ENCODE measurements around the gene OSBPL10.

DNA sequence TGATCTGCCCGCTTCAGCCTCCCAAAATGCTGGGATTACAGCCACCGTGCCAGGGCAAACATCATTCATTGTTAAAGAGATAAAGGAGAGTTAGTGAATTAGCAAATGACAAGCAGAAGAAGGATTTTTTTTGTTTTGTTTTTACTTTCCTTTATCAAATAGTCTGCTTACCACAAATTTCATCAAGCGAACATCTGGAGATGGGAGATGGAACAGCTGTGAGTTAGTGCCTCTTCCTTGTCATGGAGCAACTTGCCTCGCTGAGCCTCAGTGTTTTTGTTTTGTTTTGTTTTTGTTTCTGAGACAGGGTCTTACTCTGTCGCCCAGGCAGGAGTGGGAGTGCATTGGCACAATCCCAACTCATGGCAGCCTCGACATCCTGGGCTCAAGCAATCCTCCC, 16.4 kb upstream of the OSBPL10 start:
- TF ChIP-seq RAD21 (conservative IDR thresholded peaks at IDR 0.05) (no peak), TAF1 (IDR thresholded peaks at IDR 0.05; ENCODE audit: low read depth) (no peak), MXI1 (conservative IDR thresholded peaks at IDR 0.05; ENCODE audit: poor library complexity, severe bottlenecking) (no peak)
- TF ChIP-seq, protein P1, sequence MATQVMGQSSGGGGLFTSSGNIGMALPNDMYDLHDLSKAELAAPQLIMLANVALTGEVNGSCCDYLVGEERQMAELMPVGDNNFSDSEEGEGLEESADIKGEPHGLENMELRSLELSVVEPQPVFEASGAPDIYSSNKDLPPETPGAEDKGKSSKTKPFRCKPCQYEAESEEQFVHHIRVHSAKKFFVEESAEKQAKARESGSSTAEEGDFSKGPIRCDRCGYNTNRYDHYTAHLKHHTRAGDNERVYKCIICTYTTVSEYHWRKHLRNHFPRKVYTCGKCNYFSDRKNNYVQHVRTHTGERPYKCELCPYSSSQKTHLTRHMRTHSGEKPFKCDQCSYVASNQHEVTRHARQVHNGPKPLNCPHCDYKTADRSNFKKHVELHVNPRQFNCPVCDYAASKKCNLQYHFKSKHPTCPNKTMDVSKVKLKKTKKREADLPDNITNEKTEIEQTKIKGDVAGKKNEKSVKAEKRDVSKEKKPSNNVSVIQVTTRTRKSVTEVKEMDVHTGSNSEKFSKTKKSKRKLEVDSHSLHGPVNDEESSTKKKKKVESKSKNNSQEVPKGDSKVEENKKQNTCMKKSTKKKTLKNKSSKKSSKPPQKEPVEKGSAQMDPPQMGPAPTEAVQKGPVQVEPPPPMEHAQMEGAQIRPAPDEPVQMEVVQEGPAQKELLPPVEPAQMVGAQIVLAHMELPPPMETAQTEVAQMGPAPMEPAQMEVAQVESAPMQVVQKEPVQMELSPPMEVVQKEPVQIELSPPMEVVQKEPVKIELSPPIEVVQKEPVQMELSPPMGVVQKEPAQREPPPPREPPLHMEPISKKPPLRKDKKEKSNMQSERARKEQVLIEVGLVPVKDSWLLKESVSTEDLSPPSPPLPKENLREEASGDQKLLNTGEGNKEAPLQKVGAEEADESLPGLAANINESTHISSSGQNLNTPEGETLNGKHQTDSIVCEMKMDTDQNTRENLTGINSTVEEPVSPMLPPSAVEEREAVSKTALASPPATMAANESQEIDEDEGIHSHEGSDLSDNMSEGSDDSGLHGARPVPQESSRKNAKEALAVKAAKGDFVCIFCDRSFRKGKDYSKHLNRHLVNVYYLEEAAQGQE (IDR thresholded peaks at IDR 0.05; ENCODE audit: borderline replicate concordance) = no peak

All from neural cell (in vitro differentiated cells).